ENCODE results near the gene COL9A2.

Gene COL9A2

GRCh38 chr1:40317394-40318074 is 448 bp upstream of the COL9A2 start:
- FAIRE-seq, result no peak

GRCh38 chr1:40315795-40316594 is 1.1 kb downstream of the COL9A2 start:
- FAIRE-seq, result no peak

- no peak for FAIRE-seq
Observed at GRCh38 chr1:40315239-40315794, 1.8 kb downstream of the COL9A2 start.

- no peak for FAIRE-seq
Observed at GRCh38 chr1:40314721-40315238, 2.3 kb downstream of the COL9A2 start.

- no peak for FAIRE-seq
Observed at GRCh38 chr1:40313958-40314720, 2.9 kb downstream of the COL9A2 start.

- FAIRE-seq, result no peak
Observed at GRCh38 chr1:40313329-40313957, 3.6 kb downstream of the COL9A2 start.

GRCh38 chr1:40312238-40313205 is 4.6 kb downstream of the COL9A2 start:
- no peak for FAIRE-seq

- no peak for FAIRE-seq
Observed at GRCh38 chr1:40311692-40312091, 5.4 kb downstream of the COL9A2 start.

- no peak for FAIRE-seq
Observed at GRCh38 chr1:40310983-40311642, 6.0 kb downstream of the COL9A2 start.

- FAIRE-seq, result no peak
Observed at GRCh38 chr1:40310129-40310461, 7.0 kb downstream of the COL9A2 start.

GRCh38 chr1:40309374-40310128 is 7.5 kb downstream of the COL9A2 start:
- FAIRE-seq, result no peak

GRCh38 chr1:40308036-40308727 is 8.9 kb downstream of the COL9A2 start:
- no peak for FAIRE-seq

GRCh38 chr1:40307186-40307585 is 9.9 kb downstream of the COL9A2 start:
- FAIRE-seq, result no peak

GRCh38 chr1:40306296-40306695 is 10.8 kb downstream of the COL9A2 start:
- FAIRE-seq, result no peak

GRCh38 chr1:40305871-40306270 is 11.2 kb downstream of the COL9A2 start:
- no peak for FAIRE-seq

- FAIRE-seq, result no peak
Observed at GRCh38 chr1:40305451-40305850, 11.6 kb downstream of the COL9A2 start.

- FAIRE-seq, result no peak
Observed at GRCh38 chr1:40303790-40304189, 13.3 kb downstream of the COL9A2 start.

- FAIRE-seq, result no peak
Observed at GRCh38 chr1:40303051-40303771, 13.9 kb downstream of the COL9A2 start.

- FAIRE-seq, result no peak
Observed at GRCh38 chr1:40302475-40302874, 14.6 kb downstream of the COL9A2 start.
